Jurkat, Clone E6-1 (cell line): ENCODE results near the gene TNFRSF8.
"Not testable (repeated sequence)": the region's sequence is repeated elsewhere in the genome, so short reads cannot be mapped to it uniquely, and the experiment has no call there.

ENCODE experiments used
- DNase-seq: peaks from one replicate; pipeline ENCODE4 v3.0.0-alpha.2; 2011; ENCODE audit warnings: low read depth, low spot score
- H3K4me3 ChIP-seq: 2 replicates; pipeline ENCODE4 v1.5.1; 2011; ENCODE audit warnings: mild to moderate bottlenecking, low read length, control low read depth, moderate library complexity

TNFRSF8 gene

GRCh38 chr1:12037486-12038355, 25.4 kb upstream of the TNFRSF8 start:
- no peak for DNase-seq
- H3K4me3 ChIP-seq, result no peak overlapping the region

GRCh38 chr1:12038356-12039163, 24.5 kb upstream of the TNFRSF8 start:
- DNase-seq, result no peak
- no peak overlapping the region for H3K4me3 ChIP-seq

- no peak overlapping the region for H3K4me3 ChIP-seq
These were observed 24.0 kb upstream of the TNFRSF8 start for GRCh38 chr1:12039164-12039525.

GRCh38 chr1:12039824-12040456, 23.2 kb upstream of the TNFRSF8 start:
- DNase-seq, H3K4me3 ChIP-seq: not testable (repeated sequence)

More at GRCh38 chr1:12039164-12039525, 24.0 kb upstream of the TNFRSF8 start:
- DNase-seq, result no peak

- DNase-seq, result peak; percentile 30
These were observed 22.5 kb upstream of the TNFRSF8 start for GRCh38 chr1:12040457-12041051.

GRCh38 chr1:12044187-12044877, 18.8 kb upstream of the TNFRSF8 start:
- not testable (repeated sequence) for H3K4me3 ChIP-seq, DNase-seq

More at GRCh38 chr1:12040457-12041051, 22.5 kb upstream of the TNFRSF8 start:
- no peak overlapping the region for H3K4me3 ChIP-seq

GRCh38 chr1:12046749-12047119, 16.4 kb upstream of the TNFRSF8 start:
- no peak for DNase-seq
- H3K4me3 ChIP-seq, result no peak overlapping the region

GRCh38 chr1:12047120-12047876, 15.8 kb upstream of the TNFRSF8 start:
- DNase-seq, result no peak

GRCh38 chr1:12048372-12048771, 14.7 kb upstream of the TNFRSF8 start:
- no peak overlapping the region for H3K4me3 ChIP-seq
- no peak for DNase-seq

More at GRCh38 chr1:12047120-12047876, 15.8 kb upstream of the TNFRSF8 start:
- H3K4me3 ChIP-seq, result no peak overlapping the region

- H3K4me3 ChIP-seq, result no peak overlapping the region
- no peak for DNase-seq
These were observed 13.5 kb upstream of the TNFRSF8 start for GRCh38 chr1:12049616-12050015.

GRCh38 chr1:12051361-12051760, 11.7 kb upstream of the TNFRSF8 start:
- DNase-seq, result no peak
- H3K4me3 ChIP-seq, result no peak overlapping the region

- no peak for DNase-seq
These were observed 11.0 kb upstream of the TNFRSF8 start for GRCh38 chr1:12052008-12052573.

GRCh38 chr1:12052997-12053686, 10.0 kb upstream of the TNFRSF8 start:
- no peak overlapping the region for H3K4me3 ChIP-seq
- DNase-seq, result no peak

More at GRCh38 chr1:12052008-12052573, 11.0 kb upstream of the TNFRSF8 start:
- H3K4me3 ChIP-seq, result no peak overlapping the region

- no peak for DNase-seq
These were observed 9.2 kb upstream of the TNFRSF8 start for GRCh38 chr1:12053752-12054548.

GRCh38 chr1:12055259-12055658, 7.8 kb upstream of the TNFRSF8 start:
- no peak overlapping the region for H3K4me3 ChIP-seq
- DNase-seq, result no peak

More at GRCh38 chr1:12053752-12054548, 9.2 kb upstream of the TNFRSF8 start:
- H3K4me3 ChIP-seq, result no peak overlapping the region

GRCh38 chr1:12056331-12056841, 6.7 kb upstream of the TNFRSF8 start:
- H3K4me3 ChIP-seq, result no peak overlapping the region
- DNase-seq, result no peak
